Measurements from ENCODE around the gene EXOC3. TPM values are rescaled to one million over a fixed set of nuclear protein-coding genes. Genes with fewer than 3 reads are reported as not detected.

Gene EXOC3
- polyA plus RNA-seq, 3 donors from 2014 or later: 22.6 to 43.9 (median 34.0) TPM

- peaks cover 58 to 81% (median 65%) of the 10 kb centered on the region in 3 donors for H3K36me3 Mint-ChIP-seq
- H3K27ac Mint-ChIP-seq: no peak overlapping the region
- H3K4me3 Mint-ChIP-seq: no peak overlapping the region
- peaks cover 3 to 18% (median 13%) of the 10 kb centered on the region in 6 donors for H3K9me3 Mint-ChIP-seq
- no peak for DNase-seq
- H3K4me1 Mint-ChIP-seq: peaks cover 25 to 44% of the 10 kb centered on the region in 2 donors
- H3K27me3 Mint-ChIP-seq (ENCODE audit: low read depth in 3 of 3): no peaks in the 10 kb centered on the region
Measured at GRCh38 chr5:453725-454481, 10.9 kb downstream of the EXOC3 start.

- Mint-ChIP-seq H3K4me1 (peaks cover 25 to 37% of the 10 kb centered on the region in 2 donors), H3K27me3 (ENCODE audit: low read depth in 3 of 3) (no peaks in the 10 kb centered on the region), H3K9me3 (peaks cover 3 to 18% (median 13%) of the 10 kb centered on the region in 6 donors), H3K4me3 (no peak overlapping the region), H3K36me3 (peaks cover 51 to 82% (median 61%) of the 10 kb centered on the region in 3 donors), H3K27ac (no peak overlapping the region)
- no peak for DNase-seq
Measured at GRCh38 chr5:454936-455335, 12.0 kb downstream of the EXOC3 start.

- peaks cover 3 to 18% (median 13%) of the 10 kb centered on the region in 6 donors for H3K9me3 Mint-ChIP-seq
- H3K27ac Mint-ChIP-seq: no peak overlapping the region
- H3K4me1 Mint-ChIP-seq: peaks cover 25 to 31% of the 10 kb centered on the region in 2 donors
- DNase-seq: no peak
- no peak overlapping the region for H3K4me3 Mint-ChIP-seq
- H3K27me3 Mint-ChIP-seq (ENCODE audit: low read depth in 3 of 3): no peaks in the 10 kb centered on the region
- peaks cover 44 to 82% (median 57%) of the 10 kb centered on the region in 3 donors for H3K36me3 Mint-ChIP-seq
Measured at GRCh38 chr5:455806-456205, 12.8 kb downstream of the EXOC3 start.

GRCh38 chr5:456351-457194 is 13.6 kb downstream of the EXOC3 start:
- Mint-ChIP-seq H3K9me3 (peaks cover 3 to 14% (median 11%) of the 10 kb centered on the region in 6 donors), H3K27ac (no peak overlapping the region), H3K36me3 (peaks cover 39 to 76% (median 50%) of the 10 kb centered on the region in 3 donors), H3K4me3 (no peak overlapping the region), H3K4me1 (peaks cover 25 to 31% of the 10 kb centered on the region in 2 donors), H3K27me3 (ENCODE audit: low read depth in 3 of 3) (no peaks in the 10 kb centered on the region)
- DNase-seq: no peak

GRCh38 chr5:457195-457961 is 14.4 kb downstream of the EXOC3 start:
- DNase-seq: no peak
- Mint-ChIP-seq H3K4me3 (no peak overlapping the region), H3K4me1 (peaks cover 19 to 29% of the 10 kb centered on the region in 2 donors), H3K36me3 (peaks cover 31 to 76% (median 41%) of the 10 kb centered on the region in 3 donors), H3K27ac (no peak overlapping the region), H3K27me3 (ENCODE audit: low read depth in 3 of 3) (no peaks in the 10 kb centered on the region), H3K9me3 (peaks cover 0 to 6% (median 4%) of the 10 kb centered on the region in 6 donors)

GRCh38 chr5:458547-459353 is 15.8 kb downstream of the EXOC3 start:
- H3K27me3 Mint-ChIP-seq (ENCODE audit: low read depth in 3 of 3): no peaks in the 10 kb centered on the region
- no peak for DNase-seq
- H3K36me3 Mint-ChIP-seq: peaks cover 24 to 64% (median 28%) of the 10 kb centered on the region in 3 donors
- H3K27ac Mint-ChIP-seq: no peak overlapping the region
- no peaks in the 10 kb centered on the region for H3K9me3 Mint-ChIP-seq
- H3K4me3 Mint-ChIP-seq: no peak overlapping the region
- peaks cover 7 to 16% of the 10 kb centered on the region in 2 donors for H3K4me1 Mint-ChIP-seq

- no peaks in the 10 kb centered on the region for H3K9me3 Mint-ChIP-seq
- peaks cover 17 to 60% (median 23%) of the 10 kb centered on the region in 3 donors for H3K36me3 Mint-ChIP-seq
- no peaks in the 10 kb centered on the region for H3K27me3 Mint-ChIP-seq (ENCODE audit: low read depth in 3 of 3)
- H3K4me1 Mint-ChIP-seq: peaks cover 8 to 16% of the 10 kb centered on the region in 2 donors
- H3K4me3 Mint-ChIP-seq: no peak overlapping the region
- DNase-seq: no peak
- no peak overlapping the region for H3K27ac Mint-ChIP-seq
Measured at GRCh38 chr5:459562-460272, 16.7 kb downstream of the EXOC3 start.

- Mint-ChIP-seq H3K36me3 (peaks cover 17 to 54% (median 22%) of the 10 kb centered on the region in 3 donors), H3K27me3 (ENCODE audit: low read depth in 3 of 3) (no peaks in the 10 kb centered on the region), H3K27ac (no peak overlapping the region), H3K9me3 (no peaks in the 10 kb centered on the region), H3K4me3 (no peak overlapping the region), H3K4me1 (peaks cover 8 to 16% of the 10 kb centered on the region in 2 donors)
- DNase-seq: no peak
Measured at GRCh38 chr5:460273-460625, 17.3 kb downstream of the EXOC3 start.

- H3K27me3 Mint-ChIP-seq (ENCODE audit: low read depth in 3 of 3): no peaks in the 10 kb centered on the region
- no peak overlapping the region for H3K27ac Mint-ChIP-seq
- H3K36me3 Mint-ChIP-seq: peaks cover 17 to 51% (median 22%) of the 10 kb centered on the region in 3 donors
- no peaks in the 10 kb centered on the region for H3K9me3 Mint-ChIP-seq
- DNase-seq: no peak
- peaks cover 11 to 16% of the 10 kb centered on the region in 2 donors for H3K4me1 Mint-ChIP-seq
- H3K4me3 Mint-ChIP-seq: no peak overlapping the region
Measured at GRCh38 chr5:462051-462481, 19.1 kb downstream of the EXOC3 start.

- no peaks in the 10 kb centered on the region for H3K9me3 Mint-ChIP-seq
- H3K27ac Mint-ChIP-seq: peak overlapping the region in 3 of 6 donors; percentile 26 to 49 (median 34)
- no peaks in the 10 kb centered on the region for H3K27me3 Mint-ChIP-seq (ENCODE audit: low read depth in 3 of 3)
- H3K4me3 Mint-ChIP-seq: no peak overlapping the region
- no peak for DNase-seq
- peaks cover 13 to 44% (median 18%) of the 10 kb centered on the region in 3 donors for H3K36me3 Mint-ChIP-seq
- peaks cover 11% of the 10 kb centered on the region in 2 donors for H3K4me1 Mint-ChIP-seq
Measured at GRCh38 chr5:463301-463700, 20.3 kb downstream of the EXOC3 start.

- Mint-ChIP-seq H3K27me3 (ENCODE audit: low read depth in 3 of 3) (no peaks in the 10 kb centered on the region), H3K4me1 (peaks cover 8 to 11% of the 10 kb centered on the region in 2 donors), H3K9me3 (no peaks in the 10 kb centered on the region), H3K36me3 (peaks cover 10 to 38% (median 15%) of the 10 kb centered on the region in 3 donors), H3K4me3 (peak overlapping the region in 1 of 5 donors; percentile 47), H3K27ac (peak overlapping the region; percentile 44 to 76 (median 70))
- peak; percentile 40 to 46 (median 40) for DNase-seq
Measured at GRCh38 chr5:463952-464351, 21.0 kb downstream of the EXOC3 start.

GRCh38 chr5:464446-464842 is 21.5 kb downstream of the EXOC3 start:
- Mint-ChIP-seq H3K27me3 (ENCODE audit: low read depth in 3 of 3) (no peaks in the 10 kb centered on the region), H3K4me3 (peak overlapping the region in 1 of 5 donors; percentile 47), H3K36me3 (peaks cover 10 to 33% (median 14%) of the 10 kb centered on the region in 3 donors), H3K4me1 (peaks cover 8 to 9% of the 10 kb centered on the region in 2 donors), H3K9me3 (no peaks in the 10 kb centered on the region), H3K27ac (peak overlapping the region in 5 of 6 donors; percentile 66 to 76 (median 72))
- no peak for DNase-seq
